GM23248 (cell line): ENCODE data around the gene PAK4. TPM values are rescaled to one million over a fixed set of nuclear protein-coding genes. Genes with fewer than 3 reads are reported as not detected.

Experiments used
- DNase-seq: peaks from one replicate; pipeline ENCODE4 v3.0.0-alpha.2; 2015
- H2AFZ ChIP-seq: fragments of 200-600 bp; sonication (generic); 2 replicates; pipeline ENCODE4 v1.6.1; 2016; ENCODE audit warnings: antibody characterized with exemption
- H3F3A ChIP-seq: fragments of 200-600 bp; sonication (generic); 2 replicates; pipeline ENCODE4 v1.6.1; 2016; ENCODE audit warnings: mild to moderate bottlenecking, antibody characterized with exemption, mixed run types; ENCODE audit not compliant: insufficient read depth
- H3K27ac ChIP-seq: fragments of 200-600 bp; sonication (generic); 2 replicates; pipeline ENCODE4 v1.5.1; 2016; ENCODE audit warnings: mild to moderate bottlenecking
- H3K27me3 ChIP-seq: fragments of 200-600 bp; sonication (generic); replicated peaks from 2 replicates; pipeline ENCODE4 v1.6.1; 2016; ENCODE audit warnings: mild to moderate bottlenecking; ENCODE audit not compliant: insufficient read depth
- H3K36me3 ChIP-seq: fragments of 200-600 bp; sonication (generic); 2 replicates; pipeline ENCODE4 v1.6.1; 2016; ENCODE audit warnings: low read depth, mild to moderate bottlenecking
- H3K4me1 ChIP-seq: fragments of 200-600 bp; sonication (generic); 2 replicates; pipeline ENCODE4 v1.6.1; 2016; ENCODE audit warnings: mild to moderate bottlenecking; ENCODE audit not compliant: insufficient read depth
- H3K4me2 ChIP-seq: fragments of 200-600 bp; sonication (generic); one replicate; pipeline ENCODE4 v1.6.1; 2016; ENCODE audit warnings: mild to moderate bottlenecking; ENCODE audit not compliant: unreplicated experiment
- H3K4me3 ChIP-seq: fragments of 200-600 bp; sonication (generic); 2 replicates; pipeline ENCODE4 v1.5.1; 2016; ENCODE audit warnings: mild to moderate bottlenecking
- H3K79me2 ChIP-seq: fragments of 200-600 bp; sonication (generic); 2 replicates; pipeline ENCODE4 v1.6.1; 2016; ENCODE audit warnings: mild to moderate bottlenecking; ENCODE audit not compliant: insufficient read depth
- H3K9ac ChIP-seq: fragments of 200-600 bp; sonication (generic); 2 replicates; pipeline ENCODE4 v1.6.1; 2016; ENCODE audit warnings: mild to moderate bottlenecking
- H3K9me2 ChIP-seq: fragments of 200-600 bp; sonication (generic); 2 replicates; pipeline ENCODE4 v1.6.1; 2016; ENCODE audit warnings: mixed run types, mild to moderate bottlenecking, moderate library complexity; ENCODE audit not compliant: insufficient read depth
- H3K9me3 ChIP-seq: fragments of 200-600 bp; sonication (generic); one replicate; pipeline ENCODE4 v1.6.1; 2017; ENCODE audit warnings: low read depth
- H4K20me1 ChIP-seq: fragments of 200-600 bp; sonication (generic); 2 replicates; pipeline ENCODE4 v1.6.0; 2016; ENCODE audit not compliant: insufficient read depth
- EZH2 ChIP-seq: fragments of 200-600 bp; sonication (generic); IDR thresholded peaks from 2 replicates; pipeline ENCODE4 v1.6.1; 2018; ENCODE audit warnings: antibody characterized with exemption, mild to moderate bottlenecking; ENCODE audit not compliant: insufficient read depth, poor library complexity, severe bottlenecking
- EZH2phosphoT487 ChIP-seq: fragments of 200-600 bp; sonication (generic); IDR thresholded peaks from 2 replicates; pipeline ENCODE4 v1.6.1; 2018; ENCODE audit warnings: antibody characterized with exemption, moderate library complexity, mild to moderate bottlenecking, low read depth; ENCODE audit not compliant: insufficient read depth
- WGBS, 2 experiments: methylation state at CpG; one replicate each; pipeline ENCODE4 v1.1.6; 2015 to 2017; ENCODE audit warnings: low lambda C conversion rate in 2 of 2, low coverage in 1 of 2; ENCODE audit errors: missing lambda C conversion rate in 2 of 2; 5-methylcytosine and 5-hydroxymethylcytosine counted together
- in situ Hi-C: fragments of 300-500 bp; cut with MboI; formaldehyde crosslinking; loops from 2 replicates; pipeline ENCODE4 v1.15.0; 2020
- polyA plus RNA-seq: library from polyadenylated mRNA; unstranded; fragments of >200 nt; fragmentation: Nextera tagmentation; extraction: Ambion mirVana; gene quantifications from 2 replicates; pipeline ENCODE4 v1.2.1, GENCODE V29; 2016
- total RNA-seq: library from RNA; depleted of rRNA; stranded (reverse); fragments of >200 nt; shearing (Covaris generic); gene quantifications from 2 replicates; pipeline ENCODE4 v1.2.3, GENCODE V29; 2014

Gene PAK4
- total and polyA plus RNA-seq, 2 experiments from 2014 or later, result 10.9 to 20.1 TPM

- H4K20me1 ChIP-seq, result no peaks in the 10 kb centered on the region
- no peaks in the 10 kb centered on the region for H3F3A ChIP-seq
- H3K4me2 ChIP-seq, result no peak overlapping the region
- no peak for DNase-seq
- no peak overlapping the region for H3K27ac ChIP-seq
- H3K9me2 ChIP-seq, result no peaks in the 10 kb centered on the region
- TF ChIP-seq EZH2phosphoT487, result no peak
- TF ChIP-seq EZH2, result no peak
- no peaks in the 10 kb centered on the region for H3K79me2 ChIP-seq
- no peak overlapping the region for H3K4me3 ChIP-seq
- H3K9ac ChIP-seq, result no peak overlapping the region
- no peaks in the 10 kb centered on the region for H3K9me3 ChIP-seq
- H3K27me3 ChIP-seq, result no peaks in the 10 kb centered on the region
- H2AFZ ChIP-seq, result no peak overlapping the region
- no peaks in the 10 kb centered on the region; the same call in 1 of the 2 replicates for H3K36me3 ChIP-seq
- WGBS, 2 experiments, result 91 to 96% methylated on average over 23 to 40 of the region's 45 CpGs
- H3K4me1 ChIP-seq, result no peaks in the 10 kb centered on the region
- in situ Hi-C loops, result no loop called here
Observed at GRCh38 chr19:39172700-39173501, 47.3 kb downstream of the PAK4 start.

GRCh38 chr19:39173502-39173991 lies 48.0 kb downstream of the PAK4 start:
- Histone ChIP-seq H3K9me2 (no peaks in the 10 kb centered on the region), H3F3A (no peaks in the 10 kb centered on the region), H3K4me1 (no peaks in the 10 kb centered on the region), H3K4me2 (no peak overlapping the region), H2AFZ (no peak overlapping the region), H3K27me3 (no peaks in the 10 kb centered on the region), H3K36me3 (no peaks in the 10 kb centered on the region; the same call in 1 of the 2 replicates), H3K9me3 (no peaks in the 10 kb centered on the region), H3K79me2 (no peaks in the 10 kb centered on the region), H3K27ac (no peak overlapping the region), H4K20me1 (no peaks in the 10 kb centered on the region), H3K9ac (no peak overlapping the region), H3K4me3 (no peak overlapping the region)
- in situ Hi-C loops, result no loop called here
- DNase-seq, result no peak
- TF ChIP-seq EZH2, result no peak
- no peak for TF ChIP-seq EZH2phosphoT487
- 96 to 99% methylated on average over 15 to 25 of the region's 25 CpGs for WGBS, 2 experiments

- H3K4me2 ChIP-seq, result no peak overlapping the region
- H3K9me2 ChIP-seq, result no peaks in the 10 kb centered on the region
- no peak overlapping the region for H3K27ac ChIP-seq
- H3K27me3 ChIP-seq, result no peaks in the 10 kb centered on the region
- WGBS, 2 experiments, result 92 to 94% methylated on average over 8 to 16 of the region's 16 CpGs
- TF ChIP-seq EZH2, result no peak
- TF ChIP-seq EZH2phosphoT487, result no peak
- in situ Hi-C loops, result no loop called here
- H2AFZ ChIP-seq, result no peak overlapping the region
- no peaks in the 10 kb centered on the region for H3K9me3 ChIP-seq
- no peaks in the 10 kb centered on the region for H4K20me1 ChIP-seq
- no peaks in the 10 kb centered on the region; the same call in 1 of the 2 replicates for H3K36me3 ChIP-seq
- no peak overlapping the region for H3K9ac ChIP-seq
- H3K79me2 ChIP-seq, result no peaks in the 10 kb centered on the region
- H3K4me1 ChIP-seq, result no peaks in the 10 kb centered on the region
- H3K4me3 ChIP-seq, result no peak overlapping the region
- H3F3A ChIP-seq, result no peaks in the 10 kb centered on the region
- no peak for DNase-seq
Observed at GRCh38 chr19:39174142-39174541, 48.6 kb downstream of the PAK4 start.

- no peaks in the 10 kb centered on the region for H4K20me1 ChIP-seq
- no peaks in the 10 kb centered on the region for H3F3A ChIP-seq
- in situ Hi-C loops, result no loop called here
- no peak overlapping the region for H3K4me2 ChIP-seq
- TF ChIP-seq EZH2phosphoT487 (no peak), EZH2 (no peak)
- no peak overlapping the region for H3K27ac ChIP-seq
- H3K4me1 ChIP-seq, result no peaks in the 10 kb centered on the region
- no peak for DNase-seq
- no peaks in the 10 kb centered on the region for H3K79me2 ChIP-seq
- H3K27me3 ChIP-seq, result no peaks in the 10 kb centered on the region
- no peak overlapping the region for H3K9ac ChIP-seq
- 90 to 94% methylated on average over 27 to 43 of the region's 43 CpGs for WGBS, 2 experiments
- H3K4me3 ChIP-seq, result no peak overlapping the region
- H2AFZ ChIP-seq, result no peak overlapping the region
- H3K9me2 ChIP-seq, result no peaks in the 10 kb centered on the region
- H3K9me3 ChIP-seq, result no peaks in the 10 kb centered on the region
- no peaks in the 10 kb centered on the region; the same call in 1 of the 2 replicates for H3K36me3 ChIP-seq
Observed at GRCh38 chr19:39174558-39175544, 49.3 kb downstream of the PAK4 start.
